Progenitor cell of endocrine pancreas (in vitro differentiated cells): Measurements from ENCODE around the gene IL1RN. TPM values are rescaled to one million over a fixed set of nuclear protein-coding genes. Genes with fewer than 3 reads are reported as not detected.

ENCODE experiments used
- DNase-seq: peaks from one replicate; pipeline ENCODE4 v3.0.0; 2021; ENCODE audit warnings: low spot score; ENCODE audit not compliant: unreplicated experiment
- H3K27ac Mint-ChIP-seq: 2 replicates; pipeline ENCODE4 v1.8.0; 2021; ENCODE audit warnings: mild to moderate bottlenecking, moderate library complexity, mixed read lengths
- H3K27me3 Mint-ChIP-seq: 2 replicates; pipeline ENCODE4 v1.8.0; 2021; ENCODE audit warnings: mixed read lengths
- H3K36me3 Mint-ChIP-seq: 2 replicates; pipeline ENCODE4 v1.8.0; 2022; ENCODE audit warnings: mixed read lengths; ENCODE audit not compliant: insufficient read depth
- H3K4me1 Mint-ChIP-seq: 2 replicates; pipeline ENCODE4 v1.8.0; 2021; ENCODE audit warnings: low read depth, mixed read lengths
- H3K4me3 Mint-ChIP-seq: 2 replicates; pipeline ENCODE4 v1.8.0; 2021; ENCODE audit warnings: low read depth, mild to moderate bottlenecking, moderate library complexity, mixed read lengths
- H3K9me3 Mint-ChIP-seq: 2 replicates; pipeline ENCODE4 v1.8.0; 2021; ENCODE audit warnings: low read depth, mixed read lengths
- CTCF ChIP-seq: fragments of 200-600 bp; sonication (generic); IDR thresholded peaks from one replicate; pipeline ENCODE4 v1.5.0; 2021; ENCODE audit warnings: antibody characterized with exemption, mild to moderate bottlenecking; ENCODE audit not compliant: unreplicated experiment
- total RNA-seq: library from RNA; stranded (reverse); gene quantifications from 2 replicates; pipeline ENCODE4 v1.2.1, GENCODE V29; 2021

Gene IL1RN
- total RNA-seq, 1 donor from 2014 or later: not detected

GRCh38 chr2:113156278-113157117 is 29.1 kb downstream of the IL1RN start:
- peak overlapping the region; percentile 68 for H3K4me3 Mint-ChIP-seq
- peak overlapping the region; percentile 96 for H3K27ac Mint-ChIP-seq
- no peak for TF ChIP-seq CTCF
- H3K9me3 Mint-ChIP-seq: peaks cover 6% of the 10 kb centered on the region
- no peaks in the 10 kb centered on the region for H3K36me3 Mint-ChIP-seq
- H3K27me3 Mint-ChIP-seq: no peaks in the 10 kb centered on the region
- H3K4me1 Mint-ChIP-seq: peaks cover 34% of the 10 kb centered on the region
- peak; percentile 25 for DNase-seq

- H3K4me1 Mint-ChIP-seq: peaks cover 34% of the 10 kb centered on the region
- peak overlapping the region; percentile 81 for H3K4me3 Mint-ChIP-seq
- peak; percentile 69 for DNase-seq
- peak; percentile 14 for TF ChIP-seq CTCF
- H3K9me3 Mint-ChIP-seq: peaks cover 6% of the 10 kb centered on the region
- no peaks in the 10 kb centered on the region for H3K27me3 Mint-ChIP-seq
- H3K27ac Mint-ChIP-seq: peak overlapping the region; percentile 96
- H3K36me3 Mint-ChIP-seq: no peaks in the 10 kb centered on the region
Observed at GRCh38 chr2:113157118-113157896, 29.9 kb downstream of the IL1RN start.

- peak overlapping the region; percentile 81 for H3K4me3 Mint-ChIP-seq
- no peaks in the 10 kb centered on the region for H3K27me3 Mint-ChIP-seq
- H3K36me3 Mint-ChIP-seq: no peaks in the 10 kb centered on the region
- TF ChIP-seq CTCF: no peak
- peaks cover 34% of the 10 kb centered on the region for H3K4me1 Mint-ChIP-seq
- H3K9me3 Mint-ChIP-seq: peaks cover 6% of the 10 kb centered on the region
- H3K27ac Mint-ChIP-seq: peak overlapping the region; percentile 91
- DNase-seq: no peak
Observed at GRCh38 chr2:113157897-113158753, 30.7 kb downstream of the IL1RN start.

GRCh38 chr2:113158884-113159553 is 31.6 kb downstream of the IL1RN start:
- no peak for TF ChIP-seq CTCF
- no peak for DNase-seq
- Mint-ChIP-seq H3K4me3 (peak overlapping the region; percentile 81), H3K27ac (no peak overlapping the region), H3K27me3 (no peaks in the 10 kb centered on the region), H3K9me3 (peaks cover 6% of the 10 kb centered on the region), H3K4me1 (peaks cover 35% of the 10 kb centered on the region), H3K36me3 (no peaks in the 10 kb centered on the region)
